Measurements from ENCODE around the gene PXMP4.

GRCh38 chr20:33702861-33703260, 17.2 kb downstream of the PXMP4 start:
- TF ChIP-seq CTCF (conservative IDR thresholded peaks at IDR 0.05; ENCODE audit: low read depth, low read length) = no peak
- no peak for TF ChIP-seq EZH2 (IDR thresholded peaks at IDR 0.05; ENCODE audit: borderline replicate concordance, low read depth, low read length, poor library complexity, severe bottlenecking)

Data from A673 (cell line).